NB4 (cell line): ENCODE data around the gene SPAG8.

ENCODE experiments used
- DNase-seq: peaks from one replicate; pipeline ENCODE4 v3.0.0; 2010; ENCODE audit warnings: low read depth
- H3K4me3 ChIP-seq: one replicate; pipeline ENCODE4 v1.5.1; 2011; ENCODE audit warnings: mild to moderate bottlenecking, low read depth, low read length, moderate library complexity
- CTCF ChIP-seq: IDR thresholded peaks from one replicate; pipeline ENCODE4 v1.5.1; 2012; ENCODE audit warnings: low read depth, low read length
- MYC ChIP-seq: IDR thresholded peaks from 2 replicates; pipeline ENCODE4 v1.6.1; 2011; ENCODE audit warnings: low read depth, low read length
- POLR2A ChIP-seq: IDR thresholded peaks from 2 replicates; pipeline ENCODE4 v1.6.1; 2011; ENCODE audit warnings: mild to moderate bottlenecking; ENCODE audit not compliant: insufficient read length; ENCODE audit errors: extremely low read depth
- TF ChIP-seq, protein P1 (sequence below): IDR thresholded peaks from 2 replicates; pipeline ENCODE4 v1.6.1; 2011; ENCODE audit warnings: low read depth, low read length

SPAG8 gene

GRCh38 chr9:35828716-35829083, 16.6 kb upstream of the SPAG8 start, which contains the start of gene FAM221B:
Gene FAM221B, minus strand, starts transcription at chr9:35828732. Its CDS starts 2,571 bp downstream, at chr9:35826161.
- TF ChIP-seq, protein P1, sequence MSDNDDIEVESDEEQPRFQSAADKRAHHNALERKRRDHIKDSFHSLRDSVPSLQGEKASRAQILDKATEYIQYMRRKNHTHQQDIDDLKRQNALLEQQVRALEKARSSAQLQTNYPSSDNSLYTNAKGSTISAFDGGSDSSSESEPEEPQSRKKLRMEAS = no peak
- no peak for TF ChIP-seq POLR2A
- no peak for TF ChIP-seq MYC
- TF ChIP-seq CTCF = no peak
- no peak for DNase-seq
- peak within 1 kb of the TSS; percentile 53 for H3K4me3 ChIP-seq

GRCh38 chr9:35827486-35827885, 15.4 kb upstream of the SPAG8 start:
- no peak for DNase-seq

DNA sequence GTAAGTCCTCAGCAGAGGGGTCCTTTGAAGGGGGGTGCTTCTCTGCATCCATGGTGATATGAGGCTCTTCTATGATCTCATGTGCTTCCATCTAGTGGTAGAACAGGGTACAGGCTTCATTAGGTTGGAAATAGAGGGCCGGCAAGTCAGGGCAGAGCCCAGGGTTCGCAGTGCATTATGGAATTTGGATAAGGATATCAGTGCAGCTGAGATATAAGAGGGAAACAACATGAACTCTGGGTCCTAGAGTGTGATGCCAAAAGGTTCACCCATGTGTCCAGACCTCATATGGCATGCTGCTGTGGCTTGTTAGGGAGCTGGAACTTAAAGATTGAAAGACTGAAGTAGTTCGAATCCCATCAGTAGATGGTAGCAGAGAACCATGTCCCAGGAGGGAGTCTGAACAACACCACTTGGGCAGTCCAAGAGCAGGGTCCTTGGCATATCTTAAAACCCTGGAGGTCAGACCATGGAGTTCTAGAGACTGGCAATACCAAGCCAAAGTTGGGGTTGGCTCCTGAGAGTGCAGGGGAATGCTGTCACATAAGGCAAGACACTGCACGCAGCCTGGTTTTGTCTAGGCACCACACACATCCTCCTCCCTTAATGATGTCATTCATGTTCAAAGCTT, 14.1 kb upstream of the SPAG8 start:
- peak; percentile 63 for DNase-seq
- TF ChIP-seq CTCF (peak; percentile 77), MYC (no peak)
- TF ChIP-seq, protein P1 = 0 out of 2 replicates have a peak, but pooled peaks have one; percentile 10
- no peak overlapping the region for H3K4me3 ChIP-seq

More at GRCh38 chr9:35827486-35827885, 15.4 kb upstream of the SPAG8 start:
- TF ChIP-seq, protein P1 = no peak
- TF ChIP-seq POLR2A (no peak), MYC (no peak), CTCF (no peak)
- no peak overlapping the region for H3K4me3 ChIP-seq

DNA sequence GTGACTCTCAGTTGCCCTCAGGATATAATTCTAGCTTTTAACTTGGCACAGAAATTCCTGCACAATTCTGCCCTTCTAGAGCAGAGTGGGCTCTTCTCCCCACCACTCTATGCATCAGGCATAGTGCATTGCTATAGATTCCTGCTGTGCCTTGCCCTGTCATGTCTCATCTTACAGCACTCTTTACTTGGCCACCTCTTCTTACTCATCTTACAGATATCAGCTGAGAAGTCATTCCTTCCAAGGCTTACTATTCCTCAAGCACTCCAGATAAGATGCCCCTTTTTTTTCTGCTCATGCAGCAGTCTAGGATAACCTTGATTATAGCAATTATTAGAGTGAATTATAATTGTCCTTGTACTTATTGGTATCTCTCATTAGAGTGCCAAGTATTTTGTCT, 10.9 kb upstream of the SPAG8 start:
- H3K4me3 ChIP-seq = no peak overlapping the region
- DNase-seq = no peak
- TF ChIP-seq, protein P1 = no peak
- TF ChIP-seq POLR2A (no peak), CTCF (no peak), MYC (no peak)

GRCh38 chr9:35820076-35820475, 8.0 kb upstream of the SPAG8 start:
- no peak for DNase-seq
- no peak overlapping the region for H3K4me3 ChIP-seq
- TF ChIP-seq, protein P1 = no peak
- TF ChIP-seq POLR2A (no peak), MYC (no peak), CTCF (no peak)

- DNase-seq = no peak
- H3K4me3 ChIP-seq = no peak overlapping the region
- TF ChIP-seq POLR2A (no peak), MYC (no peak), CTCF (no peak)
- TF ChIP-seq, protein P1 = no peak
These were observed 6.3 kb upstream of the SPAG8 start for GRCh38 chr9:35818341-35818740.
